HEK293T (cell line): ENCODE measurements around the gene ATP1A3.
"Not testable (repeated sequence)": the region's sequence is repeated elsewhere in the genome, so short reads cannot be mapped to it uniquely, and the experiment has no call there.

Experiments
- CTCF ChIA-PET: fragments of 350-600 bp; formaldehyde crosslinking; extraction: SDS; loops from one replicate; lab custom pipeline; 2021; ENCODE audit warnings: antibody characterized with exemption, inconsistent platforms; lab: Yijun Ruan, JAX
- POLR2A ChIA-PET: fragments of 350-600 bp; formaldehyde crosslinking; extraction: SDS; loops from one replicate; lab custom pipeline; 2020; ENCODE audit warnings: antibody characterized with exemption, inconsistent platforms; lab: Yijun Ruan, JAX
- DNase-seq: peaks from one replicate; pipeline ENCODE4 v3.0.0; 2012; ENCODE audit warnings: mixed read lengths; ENCODE audit errors: extremely low spot score
- ARNT ChIP-seq: fragments of 450-650 bp; IDR thresholded peaks from 2 replicates; pipeline ENCODE4 v1.6.1; 2017; ENCODE audit warnings: mild to moderate bottlenecking
- BHLHE40 ChIP-seq: fragments of 450-650 bp; IDR thresholded peaks from 2 replicates; pipeline ENCODE4 v1.6.1; 2016; ENCODE audit warnings: mild to moderate bottlenecking, moderate library complexity, borderline replicate concordance
- CTBP1 ChIP-seq: fragments of 450-650 bp; IDR thresholded peaks from 2 replicates; pipeline ENCODE4 v1.6.1; 2016; ENCODE audit warnings: borderline replicate concordance
- ELF4 ChIP-seq: fragments of 450-650 bp; IDR thresholded peaks from 2 replicates; pipeline ENCODE4 v1.6.1; 2017; ENCODE audit warnings: antibody characterized with exemption
- FOXA1 ChIP-seq: fragments of 450-650 bp; IDR thresholded peaks from 2 replicates; pipeline ENCODE4 v1.6.1; 2016; ENCODE audit warnings: mild to moderate bottlenecking
- FOXK2 ChIP-seq: fragments of 450-650 bp; IDR thresholded peaks from 2 replicates; pipeline ENCODE4 v1.6.1; 2016; ENCODE audit warnings: mild to moderate bottlenecking
- FOXM1 ChIP-seq: fragments of 450-650 bp; IDR thresholded peaks from 2 replicates; pipeline ENCODE4 v1.6.1; 2017; ENCODE audit warnings: mild to moderate bottlenecking, borderline replicate concordance
- HDGF ChIP-seq: fragments of 450-650 bp; IDR thresholded peaks from 2 replicates; pipeline ENCODE4 v1.6.1; 2017; ENCODE audit warnings: antibody characterized with exemption, borderline replicate concordance
- NFRKB ChIP-seq: fragments of 450-650 bp; IDR thresholded peaks from 2 replicates; pipeline ENCODE4 v1.6.1; 2016; ENCODE audit warnings: mild to moderate bottlenecking, moderate library complexity
- SP1 ChIP-seq: fragments of 450-650 bp; IDR thresholded peaks from 2 replicates; pipeline ENCODE4 v1.6.1; 2017
- SUZ12 ChIP-seq: fragments of 450-650 bp; IDR thresholded peaks from 2 replicates; pipeline ENCODE4 v1.6.1; 2016; ENCODE audit warnings: mild to moderate bottlenecking
- TARDBP ChIP-seq: fragments of 450-650 bp; IDR thresholded peaks from 2 replicates; pipeline ENCODE4 v1.6.1; 2016
- ZNF384 ChIP-seq: fragments of 450-650 bp; IDR thresholded peaks from 2 replicates; pipeline ENCODE4 v1.6.1; 2016
- TF ChIP-seq, protein P1 (sequence below): fragments of 450-650 bp; IDR thresholded peaks from 2 replicates; pipeline ENCODE4 v1.6.1; 2016

ATP1A3 gene

DNA sequence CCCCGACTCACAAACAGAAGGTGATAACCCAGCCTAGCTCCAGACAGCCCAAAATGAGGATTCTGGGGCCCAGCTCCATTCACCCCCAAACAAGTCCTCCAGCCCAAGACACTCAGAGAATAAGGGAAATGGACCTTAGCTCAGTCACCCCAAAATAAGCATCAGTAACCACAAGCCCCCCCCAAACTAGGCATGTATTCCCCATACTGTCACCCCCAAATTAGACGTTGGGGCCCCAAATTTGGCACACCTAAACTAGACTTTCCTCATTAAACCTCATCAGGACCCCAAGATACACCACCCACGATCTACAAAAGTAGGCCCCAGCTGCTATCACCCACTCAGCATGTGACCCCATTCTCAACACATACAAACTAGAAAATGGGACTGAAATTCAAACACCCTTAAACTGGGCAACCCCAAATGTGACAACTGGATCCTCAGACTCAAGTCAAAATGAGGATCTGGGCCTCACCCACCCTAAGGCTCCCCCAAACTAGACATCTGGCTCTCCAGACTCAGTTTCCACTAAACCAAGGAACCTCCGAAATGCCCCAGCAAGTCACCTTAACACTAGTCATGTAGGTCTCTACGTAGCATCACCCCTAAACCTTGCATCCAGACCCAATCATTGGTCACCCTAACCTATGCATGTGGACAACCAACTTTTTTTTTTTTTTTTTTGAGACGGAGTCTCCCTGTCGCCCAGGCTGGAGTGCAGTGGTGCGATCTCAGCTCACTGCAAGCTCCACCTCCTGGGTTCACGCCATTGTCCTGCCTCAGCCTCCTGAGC, 52.4 kb downstream of the ATP1A3 start:
- TF ChIP-seq FOXM1 (no peak), ZNF384 (0 out of 2 replicates have a peak, but pooled peaks have one; percentile 54)
- ChIA-PET POLR2A (interaction anchor here (1.9 kb wide), 1 partner anchor 81 kb away, joined by 7 read pairs; the partner anchor contains the start of gene RPS19), CTCF (interaction anchor here (0.6 kb wide), 1 partner anchor 69 kb away, joined by 3 read pairs; no protein-coding TSS in a partner anchor)
- no peak for DNase-seq

DNA sequence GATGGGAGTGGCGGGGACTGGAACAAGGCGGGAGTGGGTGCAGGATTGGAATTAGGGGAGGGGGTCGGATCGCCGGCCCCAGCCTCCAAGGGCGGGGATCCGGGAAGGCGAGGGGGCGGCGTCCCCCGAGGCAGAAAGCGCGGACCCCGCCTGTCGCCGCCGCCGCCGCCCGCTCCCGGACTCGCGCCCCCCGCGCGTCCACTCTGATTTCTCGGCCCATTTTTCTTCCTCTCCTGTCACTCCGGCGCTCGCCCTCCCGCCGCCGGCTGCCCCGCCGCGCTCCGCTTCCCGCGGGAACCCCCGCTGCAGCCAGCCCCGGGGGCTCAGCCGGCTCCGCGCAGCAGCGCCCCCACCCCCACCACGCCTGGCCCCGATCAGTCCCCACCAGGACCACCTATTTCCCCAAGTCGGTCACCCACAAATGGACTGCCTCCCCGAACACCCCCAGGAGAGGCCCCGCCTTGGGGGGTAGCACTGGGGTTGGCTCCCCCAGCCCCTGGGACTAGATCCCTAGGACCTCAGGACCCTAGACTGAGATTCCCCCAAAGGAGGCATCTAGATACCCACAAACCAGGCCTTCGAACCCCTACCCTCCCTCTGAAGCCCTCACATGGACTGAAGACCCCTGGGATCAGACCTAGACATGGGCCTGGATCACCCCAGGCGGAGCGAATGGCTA, 53.2 kb downstream of the ATP1A3 start:
- CTCF ChIA-PET = interaction anchor here (0.6 kb wide), 1 partner anchor 68 kb away, joined by 3 read pairs; no protein-coding TSS in a partner anchor

DNA sequence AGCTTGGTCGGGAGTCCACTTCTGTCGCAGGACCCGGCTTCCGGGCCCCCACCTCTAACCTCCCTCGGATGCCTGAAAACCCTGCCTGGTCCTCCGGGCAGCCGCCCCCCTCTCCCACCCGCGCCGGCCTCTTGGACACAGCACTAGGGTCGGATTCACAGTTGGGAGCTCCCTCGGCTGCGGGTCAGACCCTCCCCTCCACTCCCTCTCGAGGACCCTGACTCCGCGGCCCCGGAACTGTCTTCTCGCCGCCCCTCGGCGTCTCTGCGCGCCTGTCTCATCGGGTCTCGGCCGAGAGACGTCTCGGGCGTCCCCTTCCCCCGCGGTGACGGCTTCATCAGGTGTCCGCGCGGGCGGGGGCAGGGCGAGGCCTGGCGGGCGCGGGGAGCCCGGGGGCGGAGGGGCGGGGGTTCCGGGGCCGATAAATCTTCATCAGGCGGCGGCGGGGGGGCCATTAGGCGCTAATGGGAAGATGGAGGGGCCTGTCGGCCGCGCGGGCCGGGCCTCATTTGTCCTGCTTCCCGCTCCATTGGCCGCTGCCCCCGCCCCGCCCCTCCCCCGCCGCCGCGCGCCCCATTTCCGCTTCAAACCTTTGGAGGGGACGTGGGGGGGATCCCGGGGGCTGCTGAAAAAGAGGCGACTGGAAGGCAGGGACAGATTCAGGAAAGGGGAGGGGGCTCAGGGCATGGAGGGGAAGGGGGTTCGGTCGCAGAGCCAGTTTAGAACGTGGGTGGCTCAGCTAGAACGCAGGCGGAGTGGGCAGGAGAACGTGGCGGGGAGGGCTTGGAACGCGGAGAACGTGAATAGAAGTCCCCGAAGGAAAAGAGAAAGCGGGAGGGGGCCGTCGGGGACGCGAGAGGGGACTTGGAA, 53.9 kb downstream of the ATP1A3 start:
- no peak for DNase-seq
- no peak for TF ChIP-seq ZNF384
- TF ChIP-seq TARDBP = no peak
- TF ChIP-seq, protein P1, sequence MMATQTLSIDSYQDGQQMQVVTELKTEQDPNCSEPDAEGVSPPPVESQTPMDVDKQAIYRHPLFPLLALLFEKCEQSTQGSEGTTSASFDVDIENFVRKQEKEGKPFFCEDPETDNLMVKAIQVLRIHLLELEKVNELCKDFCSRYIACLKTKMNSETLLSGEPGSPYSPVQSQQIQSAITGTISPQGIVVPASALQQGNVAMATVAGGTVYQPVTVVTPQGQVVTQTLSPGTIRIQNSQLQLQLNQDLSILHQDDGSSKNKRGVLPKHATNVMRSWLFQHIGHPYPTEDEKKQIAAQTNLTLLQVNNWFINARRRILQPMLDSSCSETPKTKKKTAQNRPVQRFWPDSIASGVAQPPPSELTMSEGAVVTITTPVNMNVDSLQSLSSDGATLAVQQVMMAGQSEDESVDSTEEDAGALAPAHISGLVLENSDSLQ = no peak
- TF ChIP-seq ARNT = no peak
- TF ChIP-seq FOXM1 = no peak
- no peak for TF ChIP-seq BHLHE40
- no peak for TF ChIP-seq ELF4
- CTCF ChIA-PET = no interaction called here
- POLR2A ChIA-PET = interaction anchor here (1.7 kb wide), 1 partner anchor 80 kb away, joined by 7 read pairs; the partner anchor contains the start of gene RPS19

More for the DNA sequence above, 53.2 kb downstream of the ATP1A3 start:
- DNase-seq = no peak
- TF ChIP-seq FOXK2 (no peak), HDGF (no peak), TARDBP (no peak)
- POLR2A ChIA-PET = interaction anchor here (1.7 kb wide), 1 partner anchor 80 kb away, joined by 7 read pairs; the partner anchor contains the start of gene RPS19

DNA sequence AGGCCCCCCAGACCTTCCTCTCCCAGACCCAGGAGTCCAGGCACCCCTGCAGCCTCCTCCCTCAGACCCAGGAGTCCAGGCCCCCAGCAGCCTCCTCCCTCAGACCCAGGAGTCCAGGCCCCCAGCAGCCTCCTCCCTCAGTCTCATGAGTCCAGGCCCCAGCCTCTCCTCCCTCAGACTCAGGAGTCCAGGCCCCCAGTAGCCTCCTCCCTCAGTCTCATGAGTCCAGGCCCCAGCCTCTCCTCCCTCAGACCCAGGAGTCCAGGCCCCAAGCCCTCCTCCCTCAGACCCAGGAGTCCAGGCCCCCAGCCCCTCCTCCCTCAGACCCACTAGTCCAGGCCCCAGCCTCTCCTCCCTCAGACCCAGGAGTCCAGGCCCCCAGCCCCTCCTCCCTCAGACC, 54.8 kb downstream of the ATP1A3 start:
- POLR2A ChIA-PET = interaction anchor here (1.7 kb wide), 1 partner anchor 79 kb away, joined by 7 read pairs; the partner anchor contains the start of gene RPS19
- CTCF ChIA-PET, DNase-seq: not testable (repeated sequence)

DNA sequence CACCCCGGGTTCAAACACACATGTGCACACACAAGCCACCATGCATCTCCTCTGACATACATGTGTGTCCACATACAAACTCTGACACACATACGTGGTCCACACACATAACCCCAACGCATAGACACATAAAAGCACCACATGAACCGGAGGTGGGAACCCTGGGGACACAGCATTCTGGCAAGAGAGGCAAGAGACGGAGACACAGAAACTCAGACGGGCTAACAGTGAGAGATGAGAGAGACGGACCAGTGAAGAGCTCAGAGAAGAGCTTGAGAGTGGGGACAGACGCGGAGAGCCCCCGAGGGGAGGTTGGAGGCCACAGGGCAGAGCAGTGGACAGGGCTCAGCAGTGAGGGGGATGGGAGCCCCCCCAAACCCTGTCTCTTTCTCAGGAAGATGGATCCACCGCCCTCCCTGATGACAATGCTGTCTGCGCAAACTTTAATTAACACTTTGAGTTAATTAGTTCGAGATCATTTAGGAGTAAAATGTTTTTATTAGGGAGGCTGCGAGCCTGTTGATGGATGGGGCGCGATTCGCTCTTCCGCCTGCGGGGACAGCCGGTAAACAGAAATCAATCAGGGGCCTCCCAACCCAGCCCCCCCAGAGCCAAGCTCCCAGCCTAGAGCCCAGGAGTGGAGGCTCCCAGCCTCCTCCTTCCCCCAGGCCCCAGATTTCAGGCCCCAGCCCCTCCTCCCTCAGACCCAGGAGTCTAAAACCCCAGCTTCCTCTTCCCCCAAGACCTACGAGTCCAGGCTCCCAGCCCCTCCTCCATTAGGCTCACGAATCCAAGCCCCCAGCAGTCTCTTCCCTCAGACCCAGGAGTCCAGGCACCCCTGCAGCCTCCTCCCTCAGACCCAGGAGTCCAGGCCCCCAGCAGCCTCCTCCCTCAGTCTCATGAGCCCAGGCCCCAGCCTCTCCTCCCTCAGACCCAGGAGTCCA, 56.2 kb downstream of the ATP1A3 start:
- no peak for DNase-seq
- TF ChIP-seq FOXA1 (no peak), NFRKB (no peak), CTBP1 (no peak), SUZ12 (no peak), ELF4 (no peak)
- CTCF ChIA-PET = no interaction called here
- POLR2A ChIA-PET = interaction anchor here (1.0 to 1.4 kb wide), 3 partner anchors 20 to 64 kb away, joined by 3 to 4 read pairs (median 3); no protein-coding TSS in a partner anchor

DNA sequence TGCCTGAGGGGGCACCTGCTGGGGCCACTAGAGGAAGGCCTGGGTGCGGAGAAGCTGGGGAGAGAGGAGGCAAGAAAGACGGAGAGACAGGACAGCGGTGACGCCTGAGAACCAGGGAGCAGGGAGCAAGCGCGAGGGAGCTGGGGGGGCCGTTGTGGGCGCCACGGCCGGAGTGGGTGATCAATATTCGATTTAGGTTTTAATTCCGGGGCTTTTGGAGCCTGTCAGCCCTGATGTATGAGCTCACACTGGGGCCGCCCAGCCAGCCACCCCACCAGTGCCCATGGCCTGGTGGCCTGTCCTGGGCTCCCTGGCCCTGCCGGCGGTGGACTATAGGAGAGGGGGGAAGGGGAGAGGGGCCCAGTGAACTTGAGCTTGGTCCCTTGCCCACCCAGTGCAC, 57.1 kb downstream of the ATP1A3 start:
- ChIA-PET POLR2A (interaction anchor here (1.0 to 1.4 kb wide), 3 partner anchors 21 to 63 kb away, joined by 3 to 4 read pairs (median 3); no protein-coding TSS in a partner anchor), CTCF (no interaction called here)
- TF ChIP-seq NFRKB (no peak), FOXM1 (no peak), SP1 (no peak), TARDBP (no peak), ZNF384 (no peak), HDGF (no peak), BHLHE40 (no peak)
- DNase-seq = no peak

DNA sequence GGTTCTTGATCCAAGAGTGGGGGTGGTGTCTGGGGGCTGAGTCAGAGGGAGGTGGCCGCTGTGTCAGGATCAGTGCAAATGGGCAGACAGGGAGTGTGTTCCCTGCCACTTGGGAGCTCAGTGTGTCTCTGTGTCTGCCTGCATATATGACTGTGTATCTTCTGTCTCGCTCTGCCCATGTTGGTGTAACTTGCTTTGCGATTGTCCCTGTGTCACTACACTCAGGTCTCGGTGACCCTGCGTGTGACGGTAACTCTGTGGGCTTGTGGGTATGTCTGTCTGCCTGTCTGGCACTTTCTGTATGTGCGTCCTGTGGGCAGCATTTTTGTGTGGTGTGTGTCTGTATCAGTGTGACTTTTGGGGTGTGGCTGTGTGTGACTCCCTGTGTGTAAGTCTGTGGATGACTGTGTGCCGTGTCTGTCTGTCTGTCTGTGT, 57.6 kb downstream of the ATP1A3 start:
- ChIA-PET CTCF (no interaction called here), POLR2A (interaction anchor here (0.6 kb wide), 1 partner anchor 143 kb away, joined by 3 read pairs; no protein-coding TSS in a partner anchor)
- DNase-seq = no peak
- TF ChIP-seq HDGF (no peak), FOXK2 (no peak)
